HEK293 (cell line): ENCODE measurements around the gene BBX.

Experiments
- CTCF ChIA-PET: fragments of 350-600 bp; formaldehyde crosslinking; extraction: SDS; loops from one replicate; lab custom pipeline; 2021; ENCODE audit warnings: antibody characterized with exemption; lab: Yijun Ruan, JAX
- POLR2A ChIA-PET: fragments of 300-600 bp; formaldehyde crosslinking; extraction: SDS; loops from one replicate; lab custom pipeline; 2020; ENCODE audit warnings: antibody characterized with exemption, inconsistent platforms; lab: Yijun Ruan, JAX
- H3K27ac ChIP-seq: fragments of 200-500 bp; sonication (Bioruptor generic); 2 replicates; pipeline ENCODE4 v1.5.1; 2014; ENCODE audit warnings: low read depth, low read length, control low read depth, inconsistent platforms; ENCODE audit errors: extremely low read depth
- H3K36me3 ChIP-seq, 2 experiments: fragments of 200-500 bp in 1 of 2; sonication (Bioruptor generic) in 1 of 2; 1 replicate in 1 of 2; 2 replicates in 1 of 2; pipeline ENCODE4 v1.5.1; 2014 to 2017; ENCODE audit warnings: inconsistent platforms in 2 of 2, low read length in 2 of 2; ENCODE audit not compliant: control insufficient read depth in 2 of 2, insufficient read depth in 1 of 2
- H3K4me1 ChIP-seq: fragments of 200-500 bp; sonication (Bioruptor generic); 2 replicates; pipeline ENCODE4 v1.5.1; 2014; ENCODE audit warnings: mild to moderate bottlenecking, low read length, inconsistent platforms; ENCODE audit not compliant: control insufficient read depth, insufficient read depth
- H3K4me3 ChIP-seq: 2 replicates; pipeline ENCODE4 v1.5.1; 2011; ENCODE audit warnings: low read depth, mild to moderate bottlenecking, control low read depth, low read length, moderate library complexity
- H3K9me3 ChIP-seq: fragments of 200-500 bp; sonication (Bioruptor generic); 2 replicates; pipeline ENCODE4 v1.5.1; 2014; ENCODE audit warnings: low read depth, low read length, inconsistent platforms; ENCODE audit not compliant: control insufficient read depth, insufficient read depth
- SP3 ChIP-seq: fragments of 450-650 bp; formaldehyde crosslinking; IDR thresholded peaks from 2 replicates; pipeline ENCODE4 v1.5.1; 2016; ENCODE audit warnings: missing biosample characterization, missing genetic modification characterization
- SP7 ChIP-seq: fragments of 450-650 bp; formaldehyde crosslinking; IDR thresholded peaks from 2 replicates; pipeline ENCODE4 v1.5.1; 2016; ENCODE audit warnings: missing biosample characterization, missing genetic modification characterization
- TCF7L2 ChIP-seq: IDR thresholded peaks from 2 replicates; pipeline ENCODE4 v1.6.1; 2011; ENCODE audit warnings: low read depth, mild to moderate bottlenecking, inconsistent platforms, low read length, moderate library complexity, borderline replicate concordance
- WT1 ChIP-seq: fragments of 450-650 bp; formaldehyde crosslinking; IDR thresholded peaks from 2 replicates; pipeline ENCODE4 v1.5.1; 2016; ENCODE audit warnings: missing biosample characterization, missing genetic modification characterization
- ZFP69B ChIP-seq: fragments of 450-650 bp; formaldehyde crosslinking; IDR thresholded peaks from 2 replicates; pipeline ENCODE4 v1.5.1; 2016; ENCODE audit warnings: missing biosample characterization, missing genetic modification characterization
- ZIC2 ChIP-seq: fragments of 450-650 bp; formaldehyde crosslinking; IDR thresholded peaks from 2 replicates; pipeline ENCODE4 v1.5.1; 2016; ENCODE audit warnings: missing biosample characterization, missing genetic modification characterization
- ZNF140 ChIP-seq: fragments of 450-650 bp; formaldehyde crosslinking; IDR thresholded peaks from 2 replicates; pipeline ENCODE4 v1.5.1; 2016; ENCODE audit warnings: missing biosample characterization, missing genetic modification characterization
- ZNF157 ChIP-seq: fragments of 450-650 bp; formaldehyde crosslinking; IDR thresholded peaks from 2 replicates; pipeline ENCODE4 v1.5.1; 2016; ENCODE audit warnings: missing biosample characterization, missing genetic modification characterization
- ZNF16 ChIP-seq: fragments of 450-650 bp; formaldehyde crosslinking; IDR thresholded peaks from 2 replicates; pipeline ENCODE4 v1.5.1; 2016; ENCODE audit warnings: low read depth, missing biosample characterization, missing genetic modification characterization
- ZNF169 ChIP-seq: fragments of 450-650 bp; formaldehyde crosslinking; IDR thresholded peaks from 2 replicates; pipeline ENCODE4 v1.5.1; 2016; ENCODE audit warnings: missing biosample characterization, missing genetic modification characterization
- ZNF19 ChIP-seq: fragments of 450-650 bp; formaldehyde crosslinking; IDR thresholded peaks from 2 replicates; pipeline ENCODE4; 2016; ENCODE audit warnings: missing biosample characterization, missing genetic modification characterization, low read depth
- ZNF544 ChIP-seq: fragments of 450-650 bp; formaldehyde crosslinking; IDR thresholded peaks from 2 replicates; pipeline ENCODE4 v1.5.0; 2017; ENCODE audit warnings: missing biosample characterization, missing genetic modification characterization
- ZNF664 ChIP-seq: fragments of 450-650 bp; formaldehyde crosslinking; IDR thresholded peaks from 2 replicates; pipeline ENCODE4 v1.5.1; 2016; ENCODE audit warnings: missing biosample characterization, missing genetic modification characterization
- ZNF843 ChIP-seq: fragments of 450-650 bp; formaldehyde crosslinking; IDR thresholded peaks from 2 replicates; pipeline ENCODE4 v1.5.1; 2016; ENCODE audit warnings: missing biosample characterization, missing genetic modification characterization
- ZSCAN30 ChIP-seq: fragments of 450-650 bp; IDR thresholded peaks from 2 replicates; pipeline ENCODE4 v1.5.1; 2018; ENCODE audit warnings: missing biosample characterization, mild to moderate bottlenecking, missing genetic modification characterization, moderate library complexity
- ZXDB ChIP-seq: fragments of 450-650 bp; formaldehyde crosslinking; IDR thresholded peaks from 2 replicates; pipeline ENCODE4 v1.5.1; 2016; ENCODE audit warnings: missing biosample characterization, missing genetic modification characterization
- TF ChIP-seq, protein P1 (sequence below): fragments of 450-650 bp; formaldehyde crosslinking; IDR thresholded peaks from 2 replicates; pipeline ENCODE4 v1.5.1; 2016; ENCODE audit warnings: missing biosample characterization, missing genetic modification characterization
- TF ChIP-seq, protein P2 (sequence below): fragments of 450-650 bp; formaldehyde crosslinking; IDR thresholded peaks from 2 replicates; pipeline ENCODE4 v1.5.1; 2017; ENCODE audit warnings: missing biosample characterization, missing genetic modification characterization
- TF ChIP-seq, protein P3 (sequence below): fragments of 450-650 bp; formaldehyde crosslinking; IDR thresholded peaks from 2 replicates; pipeline ENCODE4 v1.5.1; 2016; ENCODE audit warnings: missing biosample characterization, missing genetic modification characterization
- TF ChIP-seq, protein P4 (sequence below): fragments of 450-650 bp; formaldehyde crosslinking; IDR thresholded peaks from 2 replicates; pipeline ENCODE4 v1.5.1; 2016; ENCODE audit warnings: missing biosample characterization, missing genetic modification characterization
- TF ChIP-seq, protein P5 (sequence below): fragments of 450-650 bp; formaldehyde crosslinking; optimal IDR thresholded peaks from 2 replicates; pipeline ENCODE3; 2016; ENCODE audit warnings: missing biosample characterization, mild to moderate bottlenecking, missing genetic modification characterization

The BBX gene

GRCh38 chr3:107761391-107761790 is 238.6 kb downstream of the BBX start (continued):
- TF ChIP-seq, protein P1, sequence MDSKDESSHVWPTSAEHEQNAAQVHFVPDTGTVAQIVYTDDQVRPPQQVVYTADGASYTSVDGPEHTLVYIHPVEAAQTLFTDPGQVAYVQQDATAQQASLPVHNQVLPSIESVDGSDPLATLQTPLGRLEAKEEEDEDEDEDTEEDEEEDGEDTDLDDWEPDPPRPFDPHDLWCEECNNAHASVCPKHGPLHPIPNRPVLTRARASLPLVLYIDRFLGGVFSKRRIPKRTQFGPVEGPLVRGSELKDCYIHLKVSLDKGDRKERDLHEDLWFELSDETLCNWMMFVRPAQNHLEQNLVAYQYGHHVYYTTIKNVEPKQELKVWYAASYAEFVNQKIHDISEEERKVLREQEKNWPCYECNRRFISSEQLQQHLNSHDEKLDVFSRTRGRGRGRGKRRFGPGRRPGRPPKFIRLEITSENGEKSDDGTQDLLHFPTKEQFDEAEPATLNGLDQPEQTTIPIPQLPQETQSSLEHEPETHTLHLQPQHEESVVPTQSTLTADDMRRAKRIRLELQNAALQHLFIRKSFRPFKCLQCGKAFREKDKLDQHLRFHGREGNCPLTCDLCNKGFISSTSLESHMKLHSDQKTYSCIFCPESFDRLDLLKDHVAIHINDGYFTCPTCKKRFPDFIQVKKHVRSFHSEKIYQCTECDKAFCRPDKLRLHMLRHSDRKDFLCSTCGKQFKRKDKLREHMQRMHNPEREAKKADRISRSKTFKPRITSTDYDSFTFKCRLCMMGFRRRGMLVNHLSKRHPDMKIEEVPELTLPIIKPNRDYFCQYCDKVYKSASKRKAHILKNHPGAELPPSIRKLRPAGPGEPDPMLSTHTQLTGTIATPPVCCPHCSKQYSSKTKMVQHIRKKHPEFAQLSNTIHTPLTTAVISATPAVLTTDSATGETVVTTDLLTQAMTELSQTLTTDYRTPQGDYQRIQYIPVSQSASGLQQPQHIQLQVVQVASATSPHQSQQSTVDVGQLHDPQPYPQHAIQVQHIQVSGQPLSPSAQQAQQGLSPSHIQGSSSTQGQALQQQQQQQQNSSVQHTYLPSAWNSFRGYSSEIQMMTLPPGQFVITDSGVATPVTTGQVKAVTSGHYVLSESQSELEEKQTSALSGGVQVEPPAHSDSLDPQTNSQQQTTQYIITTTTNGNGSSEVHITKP (tag by site-specific recombination) = no peak
- TF ChIP-seq ZIC2 = no peak
- TF ChIP-seq WT1 (tag by site-specific recombination) = no peak
- TF ChIP-seq ZNF169 (tag by site-specific recombination) = no peak
- TF ChIP-seq ZNF140 = no peak
- TF ChIP-seq, protein P2, sequence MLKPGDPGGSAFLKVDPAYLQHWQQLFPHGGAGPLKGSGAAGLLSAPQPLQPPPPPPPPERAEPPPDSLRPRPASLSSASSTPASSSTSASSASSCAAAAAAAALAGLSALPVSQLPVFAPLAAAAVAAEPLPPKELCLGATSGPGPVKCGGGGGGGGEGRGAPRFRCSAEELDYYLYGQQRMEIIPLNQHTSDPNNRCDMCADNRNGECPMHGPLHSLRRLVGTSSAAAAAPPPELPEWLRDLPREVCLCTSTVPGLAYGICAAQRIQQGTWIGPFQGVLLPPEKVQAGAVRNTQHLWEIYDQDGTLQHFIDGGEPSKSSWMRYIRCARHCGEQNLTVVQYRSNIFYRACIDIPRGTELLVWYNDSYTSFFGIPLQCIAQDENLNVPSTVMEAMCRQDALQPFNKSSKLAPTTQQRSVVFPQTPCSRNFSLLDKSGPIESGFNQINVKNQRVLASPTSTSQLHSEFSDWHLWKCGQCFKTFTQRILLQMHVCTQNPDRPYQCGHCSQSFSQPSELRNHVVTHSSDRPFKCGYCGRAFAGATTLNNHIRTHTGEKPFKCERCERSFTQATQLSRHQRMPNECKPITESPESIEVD = no peak
- no peak for TF ChIP-seq ZNF16 (tag by site-specific recombination)
- TF ChIP-seq SP7 (tag by site-specific recombination) = no peak
- TF ChIP-seq ZNF843 (tag by site-specific recombination) = no peak
- TF ChIP-seq ZXDB = no peak

- Histone ChIP-seq H3K4me3 (no peak overlapping the region), H3K4me1 (no peaks in the 10 kb centered on the region), H3K27ac (no peak overlapping the region)
- POLR2A ChIA-PET = interaction anchor here (0.6 kb wide), 1 partner anchor 328 kb away, joined by 3 read pairs; no protein-coding TSS in a partner anchor
- no peak for TF ChIP-seq ZNF19
- TF ChIP-seq TCF7L2 = no peak
- no peak for TF ChIP-seq ZNF664
- no peak for TF ChIP-seq ZSCAN30 (tag by site-specific recombination)
- TF ChIP-seq, protein P3, sequence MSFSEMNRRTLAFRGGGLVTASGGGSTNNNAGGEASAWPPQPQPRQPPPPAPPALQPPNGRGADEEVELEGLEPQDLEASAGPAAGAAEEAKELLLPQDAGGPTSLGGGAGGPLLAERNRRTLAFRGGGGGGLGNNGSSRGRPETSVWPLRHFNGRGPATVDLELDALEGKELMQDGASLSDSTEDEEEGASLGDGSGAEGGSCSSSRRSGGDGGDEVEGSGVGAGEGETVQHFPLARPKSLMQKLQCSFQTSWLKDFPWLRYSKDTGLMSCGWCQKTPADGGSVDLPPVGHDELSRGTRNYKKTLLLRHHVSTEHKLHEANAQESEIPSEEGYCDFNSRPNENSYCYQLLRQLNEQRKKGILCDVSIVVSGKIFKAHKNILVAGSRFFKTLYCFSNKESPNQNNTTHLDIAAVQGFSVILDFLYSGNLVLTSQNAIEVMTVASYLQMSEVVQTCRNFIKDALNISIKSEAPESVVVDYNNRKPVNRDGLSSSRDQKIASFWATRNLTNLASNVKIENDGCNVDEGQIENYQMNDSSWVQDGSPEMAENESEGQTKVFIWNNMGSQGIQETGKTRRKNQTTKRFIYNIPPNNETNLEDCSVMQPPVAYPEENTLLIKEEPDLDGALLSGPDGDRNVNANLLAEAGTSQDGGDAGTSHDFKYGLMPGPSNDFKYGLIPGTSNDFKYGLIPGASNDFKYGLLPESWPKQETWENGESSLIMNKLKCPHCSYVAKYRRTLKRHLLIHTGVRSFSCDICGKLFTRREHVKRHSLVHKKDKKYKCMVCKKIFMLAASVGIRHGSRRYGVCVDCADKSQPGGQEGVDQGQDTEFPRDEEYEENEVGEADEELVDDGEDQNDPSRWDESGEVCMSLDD = no peak
- TF ChIP-seq ZNF544 = no peak
- TF ChIP-seq SP3 (tag by site-specific recombination) = no peak
- TF ChIP-seq ZFP69B = no peak
- TF ChIP-seq ZNF157 (tag by site-specific recombination) = no peak
- TF ChIP-seq, protein P4, sequence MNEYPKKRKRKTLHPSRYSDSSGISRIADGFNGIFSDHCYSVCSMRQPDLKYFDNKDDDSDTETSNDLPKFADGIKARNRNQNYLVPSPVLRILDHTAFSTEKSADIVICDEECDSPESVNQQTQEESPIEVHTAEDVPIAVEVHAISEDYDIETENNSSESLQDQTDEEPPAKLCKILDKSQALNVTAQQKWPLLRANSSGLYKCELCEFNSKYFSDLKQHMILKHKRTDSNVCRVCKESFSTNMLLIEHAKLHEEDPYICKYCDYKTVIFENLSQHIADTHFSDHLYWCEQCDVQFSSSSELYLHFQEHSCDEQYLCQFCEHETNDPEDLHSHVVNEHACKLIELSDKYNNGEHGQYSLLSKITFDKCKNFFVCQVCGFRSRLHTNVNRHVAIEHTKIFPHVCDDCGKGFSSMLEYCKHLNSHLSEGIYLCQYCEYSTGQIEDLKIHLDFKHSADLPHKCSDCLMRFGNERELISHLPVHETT = no peak
- TF ChIP-seq, protein P5, sequence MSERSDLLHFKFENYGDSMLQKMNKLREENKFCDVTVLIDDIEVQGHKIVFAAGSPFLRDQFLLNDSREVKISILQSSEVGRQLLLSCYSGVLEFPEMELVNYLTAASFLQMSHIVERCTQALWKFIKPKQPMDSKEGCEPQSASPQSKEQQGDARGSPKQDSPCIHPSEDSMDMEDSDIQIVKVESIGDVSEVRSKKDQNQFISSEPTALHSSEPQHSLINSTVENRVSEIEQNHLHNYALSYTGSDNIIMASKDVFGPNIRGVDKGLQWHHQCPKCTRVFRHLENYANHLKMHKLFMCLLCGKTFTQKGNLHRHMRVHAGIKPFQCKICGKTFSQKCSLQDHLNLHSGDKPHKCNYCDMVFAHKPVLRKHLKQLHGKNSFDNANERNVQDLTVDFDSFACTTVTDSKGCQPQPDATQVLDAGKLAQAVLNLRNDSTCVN = no peak
- TF ChIP-seq, all 188 proteins: peak for 0
- no peaks in the 10 kb centered on the region for H3K9me3 ChIP-seq
- CTCF ChIA-PET = interaction anchor here (0.7 to 0.8 kb wide), 2 partner anchors 8 to 13 kb away, joined by 3 read pairs; no protein-coding TSS in a partner anchor
- H3K36me3 ChIP-seq = peaks cover 0 to 8% of the 10 kb centered on the region in 2 experiments; a peak in 1 of 3 replicates
These were observed 242.8 kb downstream of the BBX start for GRCh38 chr3:107765524-107765923.
